Measurements from ENCODE around the gene SCTR.
A peak's percentile ranks its signal among the peaks of the same experiment; 100 is the strongest.

Gene SCTR

DNA sequence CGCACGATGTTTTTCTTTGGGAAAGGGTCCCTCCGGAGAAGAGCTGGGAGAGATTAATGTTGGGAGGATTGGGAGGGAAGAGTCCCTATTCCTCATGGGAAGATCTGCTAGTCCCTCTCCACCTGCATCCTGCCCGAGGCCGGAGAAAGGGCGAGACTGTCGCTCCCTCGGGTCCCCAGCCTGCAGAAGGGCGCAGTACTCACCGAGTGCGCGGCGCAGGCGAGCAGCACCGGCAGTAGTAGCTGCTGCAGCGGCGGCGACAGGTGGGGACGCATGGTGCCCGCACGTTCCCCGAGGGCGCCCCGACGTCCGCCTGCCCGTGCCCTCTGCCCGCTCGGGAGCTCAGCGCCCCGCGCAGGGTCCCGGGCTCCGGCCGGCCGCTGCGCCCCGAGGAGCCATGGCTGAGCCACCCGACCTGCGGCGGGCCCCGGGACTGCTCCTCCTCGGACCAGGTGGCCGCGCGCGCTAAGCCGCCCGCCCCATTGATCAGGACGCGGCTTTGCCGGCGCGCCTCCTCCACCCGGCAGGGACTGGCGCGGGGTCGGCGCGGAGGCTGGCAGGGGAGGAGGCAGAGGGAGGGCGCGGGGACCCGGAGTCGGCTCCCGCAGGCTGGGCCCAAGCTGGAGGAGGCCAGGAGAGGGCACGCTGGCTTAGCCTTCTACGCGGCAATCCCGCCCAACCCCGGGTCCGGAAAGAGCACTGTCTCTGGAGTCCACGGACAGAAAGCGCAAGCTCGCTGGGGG is at the start of gene SCTR:
Gene SCTR (minus strand): TSS at position 532 of the 743 bp plus-strand sequence. CDS start 257 bp downstream, at position 275.
- no peak for DNase-seq (ENCODE audit: low read depth in 2 of 3, low spot score in 1 of 3)

DNA sequence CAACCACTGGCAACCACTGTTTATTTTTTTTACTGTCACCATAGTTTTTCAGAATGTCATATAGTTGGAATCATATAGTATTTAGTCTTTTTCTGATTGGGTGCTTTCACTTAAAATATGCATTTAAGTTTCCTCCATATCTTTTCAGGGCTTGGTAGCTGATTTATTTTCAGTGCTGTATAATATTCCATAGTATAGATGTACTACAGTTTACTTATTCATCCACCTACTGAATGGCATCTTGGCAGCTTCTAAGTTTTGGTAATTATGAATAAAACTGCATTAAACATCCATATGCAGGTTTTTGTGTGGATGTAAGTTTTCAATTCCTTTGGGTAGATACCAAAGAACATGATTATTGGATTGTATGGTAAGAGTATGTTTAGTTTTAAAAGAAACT is 43.0 kb upstream of the SCTR start:
- DNase-seq (ENCODE audit: low read depth in 2 of 3, low spot score in 1 of 3), result no peak

DNA sequence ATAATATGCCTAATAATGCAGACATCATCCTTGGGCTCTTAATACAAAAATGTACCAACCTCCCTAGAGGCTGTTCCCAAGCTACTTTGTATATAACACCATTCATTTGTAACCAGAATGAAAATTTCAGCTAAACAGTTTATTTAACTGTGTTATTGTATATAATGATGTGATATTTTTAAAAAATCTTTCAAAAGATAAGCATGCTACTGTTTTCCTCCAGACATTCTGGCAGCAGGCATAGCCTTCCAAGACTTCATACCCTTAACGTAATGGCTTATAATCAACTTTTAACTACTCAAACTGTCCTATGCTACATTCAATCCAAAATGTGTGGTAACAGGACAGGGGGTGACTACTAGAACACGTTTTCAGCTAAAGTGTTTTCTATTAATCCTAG is 41.2 kb upstream of the SCTR start:
- no peak for DNase-seq (ENCODE audit: low read depth in 2 of 3, low spot score in 1 of 3)

DNA sequence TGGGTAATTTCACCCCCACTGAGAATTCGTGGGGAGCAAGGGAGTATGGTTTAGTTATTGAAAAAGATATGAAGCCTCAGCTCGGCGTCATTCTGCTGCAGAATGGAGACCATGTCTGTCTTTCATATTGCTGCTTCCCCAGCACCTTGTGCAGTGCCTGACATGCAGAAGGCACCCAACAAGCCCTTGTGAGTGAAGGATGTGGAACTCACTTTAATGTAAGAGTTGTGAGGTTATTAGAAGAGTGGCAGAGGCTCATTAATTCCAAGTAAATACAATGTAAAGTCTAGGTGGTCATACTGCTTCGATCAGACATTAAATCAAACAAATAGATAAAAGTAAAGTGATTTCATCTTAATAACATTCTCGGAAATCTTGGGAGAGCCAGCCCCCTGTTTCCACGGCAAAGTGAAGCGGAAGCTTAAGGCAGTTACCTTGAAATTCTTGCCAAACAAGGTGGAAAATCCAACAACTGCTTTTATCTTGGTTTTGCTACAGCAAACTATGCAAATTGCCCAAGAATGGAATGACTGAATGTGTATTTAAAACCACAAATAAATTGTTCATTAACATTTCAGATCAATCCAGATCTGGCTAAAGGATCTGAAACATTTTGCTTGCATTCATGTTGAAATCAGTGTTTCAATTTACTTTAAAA is 29.5 kb upstream of the SCTR start:
- no peak for DNase-seq (ENCODE audit: low read depth in 2 of 3, low spot score in 1 of 3)

DNA sequence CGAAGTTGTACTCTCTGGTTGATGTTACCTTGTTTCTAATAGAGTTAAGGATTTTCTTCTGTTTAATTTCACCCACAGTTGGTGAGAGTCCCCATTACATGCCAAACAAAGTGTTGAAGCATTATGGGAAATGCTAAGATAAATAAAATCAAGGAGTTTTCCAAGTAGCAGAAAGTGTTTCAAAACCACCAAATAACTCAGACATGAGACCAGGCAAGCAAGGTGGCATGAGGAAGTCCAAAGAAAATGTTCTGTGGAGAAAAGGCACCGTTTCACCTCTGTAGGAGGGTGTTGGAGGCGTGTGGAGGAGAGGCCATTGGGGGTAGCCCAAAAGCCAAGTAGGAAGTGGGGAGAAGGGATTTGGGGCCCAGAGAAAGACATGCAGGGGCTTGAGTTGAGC is 28.6 kb upstream of the SCTR start:
- no peak for DNase-seq (ENCODE audit: low read depth in 2 of 3, low spot score in 1 of 3)

DNA sequence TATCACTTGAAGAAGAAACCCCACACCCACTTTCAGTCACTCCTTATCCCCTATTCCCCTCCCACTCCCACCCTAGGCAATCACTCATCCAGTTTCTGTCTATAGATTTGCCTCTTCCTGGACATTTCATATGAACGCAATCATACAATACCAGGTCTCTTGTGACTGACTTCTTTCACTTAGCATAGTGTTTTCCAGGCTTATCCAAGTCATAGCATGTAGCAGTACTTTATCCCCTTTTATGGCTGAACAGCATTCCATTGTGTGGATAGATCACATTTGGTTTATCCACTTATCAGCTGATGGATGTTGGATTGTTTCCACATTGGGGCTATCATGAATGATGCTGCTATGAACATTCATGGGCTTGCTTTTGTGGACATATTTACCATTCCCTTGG is 26.6 kb upstream of the SCTR start:
- no peak for DNase-seq (ENCODE audit: low read depth in 2 of 3, low spot score in 1 of 3)

DNA sequence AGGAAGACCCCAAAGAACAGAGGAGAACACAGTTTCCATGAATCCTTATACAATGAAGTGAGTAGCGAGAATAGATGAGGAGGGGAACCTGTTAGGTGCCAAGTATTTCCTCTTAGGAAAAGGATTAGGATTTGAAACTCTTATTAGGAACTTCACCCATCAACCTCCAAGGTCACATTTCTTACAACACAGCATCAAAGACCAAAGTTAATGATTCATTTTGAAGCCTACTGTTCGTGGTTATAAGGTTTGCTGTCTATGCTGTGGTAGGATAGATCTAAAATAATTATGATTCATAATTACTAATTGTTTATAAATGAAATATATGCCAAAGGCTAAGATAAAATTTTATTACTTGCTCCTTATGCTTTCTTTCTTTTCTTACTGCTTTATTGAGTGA is 26.1 kb upstream of the SCTR start:
- DNase-seq (ENCODE audit: low read depth in 2 of 3, low spot score in 1 of 3), result no peak

DNA sequence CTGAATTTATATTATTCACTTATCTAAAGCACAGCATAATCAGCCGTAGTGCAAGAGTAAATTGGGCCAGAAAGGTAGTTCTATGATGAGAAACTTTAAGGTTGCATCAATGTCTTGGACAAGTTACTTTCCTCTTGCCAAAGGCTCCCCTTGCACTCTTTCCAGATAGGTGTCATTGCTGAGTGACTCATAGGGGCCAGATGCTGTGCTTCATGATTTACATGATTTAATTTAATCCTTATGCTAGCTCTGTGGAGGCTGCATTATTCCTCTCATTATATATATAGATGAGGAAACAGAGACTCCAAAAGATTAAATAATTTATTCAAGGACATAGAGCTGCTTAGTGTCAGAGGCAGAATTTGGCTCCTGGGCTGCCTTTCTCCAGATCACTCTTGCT is 25.0 kb upstream of the SCTR start:
- no peak for DNase-seq (ENCODE audit: low read depth in 2 of 3, low spot score in 1 of 3)

DNA sequence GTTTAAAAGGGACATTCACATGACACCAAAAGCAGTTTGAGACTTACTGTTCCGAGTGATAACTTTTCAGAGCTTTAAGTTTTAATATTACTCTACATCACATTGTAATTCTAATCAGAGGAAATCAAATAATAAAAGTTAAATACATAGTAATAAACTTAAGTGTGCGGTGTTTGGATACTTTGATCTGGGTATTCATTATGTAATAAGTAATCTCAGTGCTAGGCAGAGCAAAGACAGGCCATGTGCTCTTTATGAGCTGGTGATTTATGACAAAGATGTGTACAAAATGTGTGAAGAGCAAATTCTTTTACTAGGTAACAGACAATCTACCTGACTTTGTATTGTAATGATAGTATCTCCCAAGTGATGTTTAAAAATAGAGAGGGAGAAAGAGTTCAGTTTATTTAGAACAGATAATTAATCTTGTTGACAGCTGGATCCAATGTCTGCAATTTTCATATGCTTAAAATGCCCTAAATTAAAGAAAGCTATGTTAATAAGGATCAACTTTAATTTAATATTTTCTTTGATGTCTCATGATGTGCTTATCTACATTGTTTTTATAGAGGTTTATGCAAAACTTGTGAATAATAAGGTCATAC is 24.3 kb upstream of the SCTR start:
- no peak for DNase-seq (ENCODE audit: low read depth in 2 of 3, low spot score in 1 of 3)

DNA sequence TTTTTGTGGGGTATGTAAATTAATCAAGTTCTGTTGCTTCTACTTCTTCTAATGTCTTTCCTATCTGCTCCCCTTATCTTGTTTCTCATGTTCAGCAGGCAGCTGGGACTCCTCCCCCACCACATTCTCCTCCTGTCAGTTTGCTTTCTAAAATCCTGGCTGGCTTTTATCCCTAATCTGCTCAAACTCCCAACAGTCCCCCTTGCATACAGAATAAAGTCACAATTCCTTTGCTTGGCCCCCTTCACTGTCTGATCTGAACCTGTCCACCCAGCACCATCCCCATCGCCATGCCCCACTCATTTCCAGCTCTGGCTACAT is 22.1 kb upstream of the SCTR start:
- DNase-seq (ENCODE audit: low read depth in 2 of 3, low spot score in 1 of 3), result no peak

DNA sequence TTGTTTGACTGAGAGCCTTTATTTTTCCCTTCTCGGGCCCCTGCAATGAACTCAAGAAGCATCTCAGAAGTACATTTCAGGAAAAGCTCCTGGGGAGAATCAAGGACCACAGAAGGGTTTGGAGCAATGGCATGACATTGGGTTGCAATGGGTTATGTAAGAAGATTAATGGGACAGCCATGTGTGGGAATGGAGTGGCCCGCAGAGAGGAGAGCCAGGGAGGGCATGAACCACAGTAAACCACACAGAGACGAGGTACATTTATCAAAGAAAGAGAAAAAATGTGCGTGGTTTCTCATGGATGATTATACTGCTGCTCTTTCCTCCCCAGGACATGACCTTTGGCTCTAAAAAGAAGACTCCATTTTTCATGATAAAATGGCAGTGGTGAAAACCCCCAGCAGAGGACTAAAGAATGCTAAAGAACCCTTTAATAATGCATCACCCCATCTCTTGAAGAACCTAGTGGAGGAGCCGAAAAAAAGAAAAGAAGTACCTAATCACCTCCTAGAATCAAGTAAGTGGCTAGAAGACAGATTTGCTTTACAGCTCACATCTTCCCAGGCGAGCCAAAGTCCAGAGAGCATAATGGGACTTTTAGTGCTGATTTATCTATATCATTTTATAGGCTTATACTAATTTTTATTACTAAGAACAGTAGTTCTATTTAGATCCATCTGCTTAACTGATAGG is 21.6 kb upstream of the SCTR start:
- no peak for DNase-seq (ENCODE audit: low read depth in 2 of 3, low spot score in 1 of 3)

DNA sequence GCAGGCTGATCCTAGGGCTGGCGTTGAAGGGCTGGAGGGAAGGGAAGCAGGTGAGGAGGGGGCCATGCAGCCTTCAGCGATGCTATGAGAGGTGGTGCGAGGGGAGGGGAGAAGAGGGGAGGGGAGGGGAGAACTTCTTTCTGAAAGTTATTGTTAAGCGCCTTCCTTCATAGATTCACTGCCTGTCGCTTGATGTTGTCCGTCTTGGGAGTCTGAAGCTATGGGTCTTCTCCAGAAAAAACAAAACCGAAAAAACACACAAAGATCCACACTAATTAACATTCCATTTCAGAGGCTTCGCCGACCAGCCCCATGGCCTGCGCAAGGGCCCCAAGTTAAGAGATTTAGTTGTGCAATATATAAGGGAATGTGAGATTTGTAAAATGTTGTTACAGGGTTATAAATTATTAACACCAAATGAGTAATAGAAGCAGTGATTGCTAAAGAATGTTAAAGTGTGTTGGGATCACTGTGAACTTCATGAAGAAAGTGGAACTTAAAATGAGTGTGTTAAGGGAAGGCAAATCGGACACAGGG is 20.7 kb upstream of the SCTR start:
- no peak for DNase-seq (ENCODE audit: low read depth in 2 of 3, low spot score in 1 of 3)

DNA sequence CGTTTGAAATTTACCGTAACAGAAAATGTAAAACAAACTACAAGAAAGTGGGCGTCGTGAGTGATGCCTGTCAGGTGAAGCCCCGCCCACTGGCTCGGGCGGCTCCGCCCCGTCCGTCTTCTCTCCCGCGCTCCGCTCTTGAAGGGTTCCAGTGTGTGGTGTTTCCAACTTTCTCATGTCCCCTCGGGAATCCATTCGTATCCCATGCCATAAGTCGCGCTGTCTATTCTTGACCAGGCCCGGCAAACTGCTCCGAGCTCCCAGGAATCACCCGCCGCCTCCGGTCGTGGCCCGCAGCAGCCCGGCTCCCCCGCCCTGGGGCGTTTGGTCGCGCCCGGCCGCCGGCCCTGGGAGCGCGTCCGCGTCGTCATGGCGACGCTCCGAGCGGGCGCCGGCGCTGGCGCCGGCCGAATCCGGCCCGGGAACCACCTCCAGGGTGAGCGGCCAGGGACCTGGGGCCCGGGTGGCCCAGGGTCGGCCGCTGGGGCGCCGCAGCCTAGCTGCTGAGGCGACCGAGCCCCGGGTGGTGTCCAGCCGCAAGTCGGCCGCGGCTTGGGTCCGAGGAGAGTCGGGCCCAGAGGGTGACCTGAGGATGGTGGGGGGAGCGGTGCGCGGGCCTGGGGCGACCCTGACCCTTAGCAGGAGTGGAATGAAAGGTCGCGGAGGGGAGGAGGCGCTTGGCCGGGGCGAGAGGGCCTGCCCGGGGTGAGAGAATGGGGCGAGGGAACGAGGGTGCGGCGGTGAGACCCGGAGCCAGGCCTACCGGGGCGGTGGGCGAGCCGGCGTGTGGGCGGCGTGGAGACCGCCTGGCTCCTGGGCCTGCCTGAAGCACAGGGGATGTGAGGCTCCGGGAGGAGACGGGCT is 20.0 kb upstream of the SCTR start, which contains the start of gene CFAP221:
Gene CFAP221 (plus strand): TSS at position 375 of the 864 bp plus-strand sequence. CDS start 1,683 bp downstream, outside the sequence.
- peak; percentile 32 to 51 (median 38) for DNase-seq (ENCODE audit: low read depth in 2 of 3, low spot score in 1 of 3)

DNA sequence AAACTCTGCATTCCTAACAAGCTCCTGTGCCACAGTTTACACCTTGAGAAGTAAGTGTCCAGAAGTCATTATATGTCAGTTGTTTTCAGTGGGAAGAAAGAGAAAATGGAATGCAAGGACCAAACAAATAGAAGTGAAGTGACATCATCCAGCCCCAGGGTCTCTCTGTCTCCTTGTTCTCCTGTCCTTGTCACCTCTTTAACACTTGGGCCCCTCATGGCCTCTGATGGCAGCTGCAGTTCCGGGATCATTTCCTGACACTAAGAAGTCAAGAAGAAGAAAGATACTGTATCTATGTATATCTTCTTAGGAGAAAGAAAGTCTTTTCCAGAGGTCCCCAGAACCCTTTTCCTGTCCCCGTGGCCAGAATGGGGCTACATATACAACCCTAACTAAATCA is 17.2 kb upstream of the SCTR start:
- no peak for DNase-seq (ENCODE audit: low read depth in 2 of 3, low spot score in 1 of 3)

DNA sequence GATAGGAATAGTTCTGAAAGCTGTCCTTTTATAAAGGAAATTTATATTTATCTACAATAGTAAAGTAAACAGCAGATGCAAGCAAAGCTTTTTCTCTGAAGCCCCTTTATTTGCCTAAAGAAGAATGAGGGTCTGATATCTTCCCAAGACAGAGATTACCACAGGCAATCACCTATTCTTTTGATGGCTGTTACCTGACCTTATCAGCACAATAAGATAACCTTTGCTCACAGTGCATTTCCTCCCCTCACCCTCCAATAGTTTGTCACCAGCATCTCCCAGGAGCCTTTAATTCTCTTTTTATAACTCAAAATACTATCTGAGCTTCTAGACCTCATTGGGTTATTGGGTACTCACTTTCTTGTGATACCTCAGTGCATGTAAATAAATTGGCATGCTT is 13.5 kb upstream of the SCTR start:
- DNase-seq (ENCODE audit: low read depth in 2 of 3, low spot score in 1 of 3), result no peak

DNA sequence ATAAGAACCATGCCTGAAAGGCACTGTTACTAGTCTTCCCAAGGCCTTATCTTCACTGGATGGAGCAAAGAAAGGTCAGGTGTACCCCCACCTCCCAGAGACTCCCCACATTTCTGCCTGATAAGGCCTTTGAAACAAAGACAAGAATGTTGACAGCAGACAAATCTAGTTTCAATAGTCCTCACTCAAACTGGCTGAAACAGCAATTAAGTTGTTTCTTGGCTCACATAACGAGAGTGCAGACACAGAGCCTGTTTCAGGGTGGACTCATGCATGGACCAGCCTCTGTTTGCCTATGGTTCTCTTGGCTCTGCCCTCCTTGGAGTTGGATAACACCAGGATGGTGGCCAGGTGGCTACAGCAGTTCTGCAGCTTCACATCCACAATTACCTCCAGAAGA is 12.4 kb upstream of the SCTR start:
- no peak for DNase-seq (ENCODE audit: low read depth in 2 of 3, low spot score in 1 of 3)

DNA sequence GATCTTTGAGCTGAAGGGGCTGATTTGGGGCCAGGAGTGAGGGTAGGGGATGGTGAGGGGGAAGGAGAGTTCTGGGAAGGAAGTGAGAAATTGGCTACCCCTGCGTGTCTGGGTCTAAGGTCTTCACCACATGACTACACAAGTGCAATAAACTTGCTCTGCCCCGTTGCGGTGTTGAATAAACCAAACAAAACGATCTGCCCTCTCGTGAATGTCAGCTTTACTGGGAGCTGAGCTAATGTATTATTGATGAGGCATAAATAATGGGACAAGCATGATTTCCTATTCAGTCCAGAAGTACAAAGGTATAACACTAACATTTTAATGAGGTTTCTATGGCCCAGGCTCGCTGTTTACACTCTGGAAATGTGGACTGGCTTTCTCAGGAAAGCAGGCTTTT is 11.9 kb upstream of the SCTR start:
- no peak for DNase-seq (ENCODE audit: low read depth in 2 of 3, low spot score in 1 of 3)

DNA sequence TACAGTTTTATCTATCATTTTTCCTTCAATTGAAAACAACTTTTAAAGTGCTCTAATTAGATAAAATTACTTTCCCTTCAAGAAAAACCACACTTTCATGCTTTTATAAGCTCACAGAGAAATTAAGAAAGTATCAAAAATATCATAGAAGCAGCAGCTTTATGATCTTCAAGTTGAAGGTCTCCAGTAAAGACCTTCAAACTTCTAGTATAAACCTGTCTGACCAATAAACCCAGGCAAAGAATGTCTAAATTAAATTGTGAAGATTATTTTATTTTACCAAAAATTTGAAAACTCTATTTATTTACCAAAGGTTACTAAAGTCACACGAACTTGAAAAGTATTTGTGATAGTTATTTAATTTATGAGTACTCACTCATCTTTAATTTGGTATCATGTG is 9.3 kb upstream of the SCTR start:
- no peak for DNase-seq (ENCODE audit: low read depth in 2 of 3, low spot score in 1 of 3)

DNA sequence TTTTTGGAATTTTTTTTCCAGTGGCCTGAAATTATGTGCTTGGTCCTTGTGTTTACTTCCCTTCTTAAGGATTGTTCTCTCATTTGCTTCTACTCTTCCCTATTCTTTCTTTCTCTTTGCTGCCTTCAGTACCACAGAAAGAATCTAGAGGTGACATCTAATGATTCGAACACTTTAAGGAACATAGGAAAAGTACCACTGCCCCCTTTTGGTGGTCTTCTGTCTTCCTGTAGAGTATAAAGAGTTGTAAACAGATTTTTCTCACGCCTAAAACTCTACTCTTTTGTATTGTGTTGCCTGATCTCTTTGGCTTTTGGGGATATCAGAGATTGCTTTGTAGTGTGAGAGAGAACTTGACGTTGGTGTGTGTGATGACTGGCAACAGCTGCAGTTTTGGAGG is 7.0 kb upstream of the SCTR start:
- DNase-seq (ENCODE audit: low read depth in 2 of 3, low spot score in 1 of 3), result no peak

DNA sequence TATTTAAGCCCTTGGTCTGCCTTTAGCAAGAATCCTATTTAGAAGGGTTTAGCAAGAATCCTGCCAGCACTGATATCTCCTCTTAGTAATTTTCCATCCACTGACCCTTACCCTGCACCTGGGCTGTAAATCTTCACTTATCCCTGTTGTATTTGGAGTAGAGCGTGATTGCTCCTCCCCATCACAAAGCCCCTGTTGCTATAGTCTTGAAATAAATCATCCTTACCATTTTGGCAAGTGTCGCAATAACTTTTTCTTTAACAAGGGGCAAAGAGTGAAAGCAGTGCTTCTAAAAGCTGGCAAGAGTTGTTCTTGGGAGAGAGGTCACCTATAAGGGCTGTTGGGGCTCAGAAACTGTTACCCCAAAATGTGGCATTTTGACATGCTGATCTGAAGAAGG is 3.7 kb upstream of the SCTR start:
- DNase-seq (ENCODE audit: low read depth in 2 of 3, low spot score in 1 of 3), result no peak

DNA sequence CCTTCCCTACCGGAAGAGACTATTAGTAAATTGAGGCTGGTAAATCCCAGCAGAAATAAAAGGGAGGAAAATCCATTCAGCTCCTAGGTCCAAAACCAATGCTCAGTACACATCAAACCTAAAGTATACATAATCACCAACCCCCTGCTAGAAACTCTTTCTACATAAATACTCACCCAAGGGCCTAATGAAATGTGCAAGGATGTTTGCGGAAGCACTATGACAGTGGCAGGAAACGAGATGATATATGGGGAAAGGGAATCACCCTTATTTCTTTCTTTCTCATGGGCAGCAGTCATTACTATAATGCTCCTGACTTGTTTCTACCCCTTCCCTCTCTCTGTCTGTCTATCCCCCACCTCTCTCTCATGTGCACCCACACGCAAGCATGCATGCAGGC is 1.3 kb upstream of the SCTR start:
- DNase-seq (ENCODE audit: low read depth in 2 of 3, low spot score in 1 of 3), result no peak

Data from stimulated activated CD4-positive, alpha-beta T cell treated with anti-CD3 and anti-CD28 coated beads, Interleukin-12 subunit alpha, Interleukin-12 subunit beta, amount 100 ng/mL, for 48 hours (primary cell).